Loucy (cell line): ENCODE results near the gene SLC25A26.

Experiments used
- H2AFZ ChIP-seq: fragments of 200-600 bp; sonication (generic); 2 replicates; pipeline ENCODE4 v1.6.0; 2016; ENCODE audit warnings: antibody characterized with exemption, mild to moderate bottlenecking, low read length, moderate library complexity
- H3F3A ChIP-seq: fragments of 200-600 bp; 2 replicates; pipeline ENCODE4 v1.6.0; 2016; ENCODE audit warnings: antibody characterized with exemption, low read depth, mild to moderate bottlenecking
- H3K27me3 ChIP-seq: fragments of 200-600 bp; sonication (generic); 2 replicates; pipeline ENCODE4 v1.6.1; 2014; ENCODE audit warnings: low read length, mild to moderate bottlenecking; ENCODE audit not compliant: insufficient read depth, poor library complexity, severe bottlenecking
- H3K36me3 ChIP-seq: fragments of 200-600 bp; sonication (generic); 2 replicates; pipeline ENCODE4 v1.6.1; 2016; ENCODE audit warnings: low read length; ENCODE audit not compliant: insufficient read depth
- H3K4me1 ChIP-seq: fragments of 200-600 bp; sonication (generic); 2 replicates; pipeline ENCODE4 v1.5.1; 2014; ENCODE audit warnings: low read length, mild to moderate bottlenecking; ENCODE audit not compliant: insufficient read depth, poor library complexity, severe bottlenecking
- H3K4me2 ChIP-seq: fragments of 200-600 bp; sonication (generic); 2 replicates; pipeline ENCODE4 v1.6.0; 2014; ENCODE audit warnings: antibody characterized with exemption, low read length, low read depth, mild to moderate bottlenecking; ENCODE audit not compliant: poor library complexity, severe bottlenecking
- H3K4me3 ChIP-seq: fragments of 200-600 bp; sonication (generic); 2 replicates; pipeline ENCODE4 v1.5.1; 2014; ENCODE audit warnings: low read length, mild to moderate bottlenecking, mixed read lengths; ENCODE audit not compliant: poor library complexity, severe bottlenecking
- H3K79me2 ChIP-seq: fragments of 200-600 bp; sonication (generic); 2 replicates; pipeline ENCODE4 v1.6.1; 2014; ENCODE audit warnings: low read length; ENCODE audit not compliant: insufficient read depth
- H3K9ac ChIP-seq: fragments of 200-600 bp; sonication (generic); 2 replicates; pipeline ENCODE4 v1.6.0; 2014; ENCODE audit warnings: mild to moderate bottlenecking, low read depth, low read length, moderate library complexity; ENCODE audit not compliant: poor library complexity, severe bottlenecking
- H3K9me2 ChIP-seq: fragments of 200-600 bp; sonication (generic); replicated peaks from 2 replicates; pipeline ENCODE4 v1.6.1; 2016; ENCODE audit warnings: low read depth, low read length, mixed read lengths
- H3K9me3 ChIP-seq: fragments of 200-600 bp; sonication (generic); 2 replicates; pipeline ENCODE4 v1.6.1; 2014; ENCODE audit warnings: mild to moderate bottlenecking, antibody characterized with exemption, low read length, low read depth; ENCODE audit not compliant: insufficient read depth
- H4K20me1 ChIP-seq: fragments of 200-600 bp; sonication (generic); 2 replicates; pipeline ENCODE4 v1.6.0; 2014; ENCODE audit warnings: antibody characterized with exemption, low read length, mild to moderate bottlenecking; ENCODE audit not compliant: insufficient read depth, poor library complexity, severe bottlenecking
- CTCF ChIP-seq: fragments of 200-600 bp; sonication (generic); conservative IDR thresholded peaks from 2 replicates; pipeline ENCODE4 v1.5.1; 2014; ENCODE audit warnings: mild to moderate bottlenecking, antibody characterized with exemption, low read length
- EZH2phosphoT487 ChIP-seq: fragments of 200-600 bp; IDR thresholded peaks from 2 replicates; pipeline ENCODE4 v1.6.1; 2018; ENCODE audit warnings: antibody characterized with exemption, mild to moderate bottlenecking, moderate library complexity, borderline replicate concordance

The SLC25A26 gene

GRCh38 chr3:66409771-66410754 lies 189.3 kb downstream of the SLC25A26 start:
- no peak overlapping the region for H3K4me2 ChIP-seq
- TF ChIP-seq EZH2phosphoT487 (no peak), CTCF (no peak)
- H2AFZ ChIP-seq = no peak overlapping the region
- H3K4me3 ChIP-seq = no peak overlapping the region
- H4K20me1 ChIP-seq = peaks cover 6% of the 10 kb centered on the region
- no peak overlapping the region for H3K9ac ChIP-seq
- H3K36me3 ChIP-seq = peaks cover 90% of the 10 kb centered on the region
- no peaks in the 10 kb centered on the region for H3K9me3 ChIP-seq
- peaks cover 12% of the 10 kb centered on the region; the same call in 1 of the 2 replicates for H3K79me2 ChIP-seq
- H3F3A ChIP-seq = no peaks in the 10 kb centered on the region
- H3K9me2 ChIP-seq = no peaks in the 10 kb centered on the region
- no peaks in the 10 kb centered on the region for H3K27me3 ChIP-seq
- H3K4me1 ChIP-seq = peaks cover 5% of the 10 kb centered on the region

DNA sequence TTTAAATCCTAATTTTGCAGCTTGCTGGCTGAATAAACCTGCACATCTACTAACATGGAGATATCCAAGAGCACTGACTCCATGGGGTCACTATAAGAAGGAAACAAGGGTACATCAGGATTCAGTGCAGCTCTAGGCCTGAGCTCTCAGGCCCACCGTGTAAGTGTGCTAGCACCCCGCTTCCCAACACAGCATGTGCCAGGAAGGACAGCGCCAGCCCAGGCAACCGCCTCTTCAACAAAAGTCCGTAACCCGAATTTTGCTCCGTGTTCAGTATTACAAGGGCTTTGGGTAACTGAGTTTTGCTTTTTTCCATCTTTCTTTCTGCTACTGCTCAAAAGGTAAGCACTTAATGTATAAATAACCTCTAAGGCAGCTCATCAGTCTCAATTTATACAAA lies 190.2 kb downstream of the SLC25A26 start:
- H4K20me1 ChIP-seq = peaks cover 6% of the 10 kb centered on the region
- peaks cover 7% of the 10 kb centered on the region for H3K4me1 ChIP-seq
- TF ChIP-seq EZH2phosphoT487 (no peak), CTCF (no peak)
- no peaks in the 10 kb centered on the region for H3K9me3 ChIP-seq
- H3K36me3 ChIP-seq = peaks cover 90% of the 10 kb centered on the region
- H3K9ac ChIP-seq = no peak overlapping the region
- no peaks in the 10 kb centered on the region for H3F3A ChIP-seq
- H3K4me2 ChIP-seq = no peak overlapping the region
- no peak overlapping the region for H2AFZ ChIP-seq
- no peaks in the 10 kb centered on the region for H3K9me2 ChIP-seq
- no peak overlapping the region for H3K4me3 ChIP-seq
- no peaks in the 10 kb centered on the region for H3K27me3 ChIP-seq
- peaks cover 12% of the 10 kb centered on the region for H3K79me2 ChIP-seq

DNA sequence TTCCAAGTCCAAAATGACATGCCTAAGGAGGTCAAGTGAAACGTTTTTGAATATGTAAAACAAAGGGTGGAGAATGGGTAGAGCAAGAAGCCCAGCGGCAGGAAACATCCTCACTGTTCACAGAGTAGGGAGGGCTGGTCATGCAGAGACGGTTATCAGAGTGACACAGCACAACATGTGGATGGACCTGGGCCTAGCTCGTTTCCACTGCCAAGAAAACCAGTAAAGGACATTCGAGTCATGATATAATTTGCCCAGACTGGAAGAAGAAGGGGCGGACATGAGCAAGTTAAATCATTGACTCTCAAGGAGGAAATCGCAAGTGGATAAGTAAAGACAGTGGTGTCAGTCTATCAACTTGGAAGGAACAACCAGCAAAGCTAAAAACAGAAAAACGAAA lies 190.7 kb downstream of the SLC25A26 start:
- H3K27me3 ChIP-seq = no peaks in the 10 kb centered on the region
- no peaks in the 10 kb centered on the region for H3K9me2 ChIP-seq
- H3K36me3 ChIP-seq = peaks cover 90% of the 10 kb centered on the region
- peaks cover 6% of the 10 kb centered on the region for H4K20me1 ChIP-seq
- peaks cover 11% of the 10 kb centered on the region for H3K4me1 ChIP-seq
- no peak overlapping the region for H3K4me3 ChIP-seq
- H3K4me2 ChIP-seq = no peak overlapping the region
- H3F3A ChIP-seq = no peaks in the 10 kb centered on the region
- no peak for TF ChIP-seq EZH2phosphoT487
- no peak for TF ChIP-seq CTCF
- peaks cover 12% of the 10 kb centered on the region for H3K79me2 ChIP-seq
- no peak overlapping the region for H2AFZ ChIP-seq
- H3K9me3 ChIP-seq = no peaks in the 10 kb centered on the region
- H3K9ac ChIP-seq = no peak overlapping the region
